Measurements from ENCODE around the gene RAB3D.

RAB3D gene

DNA sequence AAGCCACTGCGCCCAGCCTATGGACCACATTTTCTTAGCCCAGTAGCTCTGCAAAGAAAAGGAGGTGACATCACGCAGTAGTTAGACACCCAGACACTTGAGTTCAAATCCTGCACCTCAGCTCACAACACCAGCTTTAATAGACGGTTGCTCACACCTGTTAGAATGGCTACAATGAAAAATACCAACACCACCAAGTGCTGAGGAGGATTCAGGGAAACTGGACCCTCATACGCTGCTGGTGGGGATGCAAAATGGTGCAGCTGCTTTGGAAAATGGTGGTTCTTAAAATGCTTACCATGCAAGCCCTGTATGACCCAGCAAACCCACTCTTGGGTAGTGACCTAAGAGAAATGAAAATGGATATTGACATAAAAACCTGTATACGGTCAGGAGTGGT, 65.5 kb downstream of the RAB3D start:
- no peak overlapping the region for H4K8ac ChIP-seq (ENCODE audit: low read depth, low read length)
- H2AK5ac ChIP-seq (ENCODE audit: low read depth, low read length), result no peak overlapping the region
- H2BK12ac ChIP-seq (ENCODE audit: low read length), result no peak overlapping the region
- no peak overlapping the region for H4K91ac ChIP-seq (ENCODE audit: low read depth, low read length, poor library complexity)
- H3K9ac ChIP-seq (ENCODE audit: low read depth, low read length, poor library complexity), result no peak overlapping the region
- WGBS, 2 donors (ENCODE audit: extremely low coverage in 2 of 2, insufficient read length in 2 of 2, insufficient replicate concordance in 1 of 2), result no CpG with 5 or more reads among the region's 5 CpGs
- no peak overlapping the region for H2BK5ac ChIP-seq (ENCODE audit: low read length)
- H2BK15ac ChIP-seq (ENCODE audit: low read length), result no peak overlapping the region
- no peak overlapping the region for H3K14ac ChIP-seq (ENCODE audit: low read length)
- no peak overlapping the region for H3K4me3 ChIP-seq (ENCODE audit: low read length in 2 of 2)
- H3K18ac ChIP-seq (ENCODE audit: low read length), result no peak overlapping the region
- no peak overlapping the region for H2BK120ac ChIP-seq (ENCODE audit: low read depth, low read length)
- no peaks in the 10 kb centered on the region for H3K27me3 ChIP-seq (ENCODE audit: control insufficient read depth in 3 of 3, insufficient read depth in 3 of 3, low read depth in 1 of 3, low read length in 3 of 3)
- no peaks in the 10 kb centered on the region for H3K36me3 ChIP-seq (replicated peaks in 1 of 2; ENCODE audit: control insufficient read depth in 2 of 2, insufficient read depth in 2 of 2, low read length in 2 of 2)
- no peak overlapping the region for H3K23ac ChIP-seq (ENCODE audit: low read depth, low read length, poor library complexity)
- no peak for DNase-seq (ENCODE audit: low spot score)
- H3K27ac ChIP-seq (replicated peaks; ENCODE audit: low read length), result no peak overlapping the region
- H3K79me1 ChIP-seq (ENCODE audit: low read depth, low read length), result no peaks in the 10 kb centered on the region
- no peak overlapping the region for H3K4ac ChIP-seq (ENCODE audit: low read length)
- peaks cover under 1 to 4% of the 10 kb centered on the region in 2 donors for H3K9me3 ChIP-seq (replicated peaks in 1 of 2; ENCODE audit: control insufficient read depth in 2 of 2, insufficient read depth in 1 of 2, low read depth in 1 of 2, low read length in 2 of 2)
- H2AFZ ChIP-seq (ENCODE audit: low read length), result no peak overlapping the region
- H3K4me2 ChIP-seq (ENCODE audit: insufficient read depth, low read length, poor library complexity, severe bottlenecking), result no peak overlapping the region
- peaks cover 0 to 16% of the 10 kb centered on the region in 2 donors for H3K4me1 ChIP-seq (ENCODE audit: control insufficient read depth in 2 of 2, insufficient read depth in 1 of 2, low read depth in 1 of 2, low read length in 2 of 2)

- no CpG with 5 or more reads among the region's 2 CpGs for WGBS, 2 donors (ENCODE audit: extremely low coverage in 2 of 2, insufficient read length in 2 of 2, insufficient replicate concordance in 1 of 2)
- H3K4me1 ChIP-seq (ENCODE audit: control insufficient read depth in 2 of 2, insufficient read depth in 1 of 2, low read depth in 1 of 2, low read length in 2 of 2), result peaks cover 0 to 11% of the 10 kb centered on the region in 2 donors
- H2BK15ac ChIP-seq (ENCODE audit: low read length), result no peak overlapping the region
- no peak overlapping the region for H3K14ac ChIP-seq (ENCODE audit: low read length)
- no peak overlapping the region for H4K8ac ChIP-seq (ENCODE audit: low read depth, low read length)
- no peak overlapping the region for H3K18ac ChIP-seq (ENCODE audit: low read length)
- no peak overlapping the region for H2AFZ ChIP-seq (ENCODE audit: low read length)
- H2BK12ac ChIP-seq (ENCODE audit: low read length), result no peak overlapping the region
- no peak overlapping the region for H3K4ac ChIP-seq (ENCODE audit: low read length)
- no peak overlapping the region for H3K4me3 ChIP-seq (ENCODE audit: low read length in 2 of 2)
- H3K9ac ChIP-seq (ENCODE audit: low read depth, low read length, poor library complexity), result no peak overlapping the region
- no peak overlapping the region for H2AK5ac ChIP-seq (ENCODE audit: low read depth, low read length)
- H4K91ac ChIP-seq (ENCODE audit: low read depth, low read length, poor library complexity), result no peak overlapping the region
- H3K79me1 ChIP-seq (ENCODE audit: low read depth, low read length), result no peaks in the 10 kb centered on the region
- no peak overlapping the region for H2BK5ac ChIP-seq (ENCODE audit: low read length)
- no peak for DNase-seq (ENCODE audit: low spot score)
- no peaks in the 10 kb centered on the region for H3K27me3 ChIP-seq (ENCODE audit: control insufficient read depth in 3 of 3, insufficient read depth in 3 of 3, low read depth in 1 of 3, low read length in 3 of 3)
- no peak overlapping the region for H3K4me2 ChIP-seq (ENCODE audit: insufficient read depth, low read length, poor library complexity, severe bottlenecking)
- H3K9me3 ChIP-seq (replicated peaks in 1 of 2; ENCODE audit: control insufficient read depth in 2 of 2, insufficient read depth in 1 of 2, low read depth in 1 of 2, low read length in 2 of 2), result peaks cover 0 to 2% of the 10 kb centered on the region in 2 donors
- H3K36me3 ChIP-seq (replicated peaks in 1 of 2; ENCODE audit: control insufficient read depth in 2 of 2, insufficient read depth in 2 of 2, low read length in 2 of 2), result no peaks in the 10 kb centered on the region
- H3K23ac ChIP-seq (ENCODE audit: low read depth, low read length, poor library complexity), result no peak overlapping the region
- no peak overlapping the region for H2BK120ac ChIP-seq (ENCODE audit: low read depth, low read length)
- no peak overlapping the region for H3K27ac ChIP-seq (replicated peaks; ENCODE audit: low read length)
Measured at GRCh38 chr19:11273296-11273695, 66.2 kb downstream of the RAB3D start.
